ENCODE results near the gene HDAC2.

- TF ChIP-seq CTCF (IDR thresholded peaks at IDR 0.05), result no peak
- no peak for TF ChIP-seq POLR2A (IDR thresholded peaks at IDR 0.05)
Observed at GRCh38 chr6:113923526-113923925, 47.4 kb downstream of the HDAC2 start.
